ENCODE data around the gene CIDEB.

Gene CIDEB

GRCh38 chr14:24291446-24292117 is 16.2 kb downstream of the CIDEB start:
- no peak for DNase-seq (ENCODE audit: low read depth in 1 of 2, low spot score in 1 of 2)

GRCh38 chr14:24290746-24291145 is 17.0 kb downstream of the CIDEB start:
- no peak for DNase-seq (ENCODE audit: low read depth in 1 of 2, low spot score in 1 of 2)

GRCh38 chr14:24289649-24290280 is 18.0 kb downstream of the CIDEB start:
- no peak for DNase-seq (ENCODE audit: low read depth in 1 of 2, low spot score in 1 of 2)

GRCh38 chr14:24286996-24287395 is 20.8 kb downstream of the CIDEB start:
- DNase-seq (ENCODE audit: low read depth in 1 of 2, low spot score in 1 of 2) = no peak

- DNase-seq (ENCODE audit: low read depth in 1 of 2, low spot score in 1 of 2) = no peak
These were observed 22.4 kb downstream of the CIDEB start for GRCh38 chr14:24285351-24285750.

GRCh38 chr14:24284501-24285035 is 23.2 kb downstream of the CIDEB start:
- no peak for DNase-seq (ENCODE audit: low read depth in 1 of 2, low spot score in 1 of 2)

GRCh38 chr14:24283796-24284460 is 23.8 kb downstream of the CIDEB start:
- DNase-seq (ENCODE audit: low read depth in 1 of 2, low spot score in 1 of 2) = no peak

- DNase-seq (ENCODE audit: low read depth in 1 of 2, low spot score in 1 of 2) = no peak
These were observed 25.0 kb downstream of the CIDEB start for GRCh38 chr14:24282736-24283135.

- DNase-seq (ENCODE audit: low read depth in 1 of 2, low spot score in 1 of 2) = no peak
These were observed 26.1 kb downstream of the CIDEB start for GRCh38 chr14:24281636-24282035.

- no peak for DNase-seq (ENCODE audit: low read depth in 1 of 2, low spot score in 1 of 2)
These were observed 26.8 kb downstream of the CIDEB start for GRCh38 chr14:24280797-24281460.

GRCh38 chr14:24279301-24280186 is 28.2 kb downstream of the CIDEB start:
- peak in 1 of 2 donors; percentile 9 for DNase-seq (ENCODE audit: low read depth in 1 of 2, low spot score in 1 of 2)

GRCh38 chr14:24278424-24278823 is 29.4 kb downstream of the CIDEB start:
- DNase-seq (ENCODE audit: low read depth in 1 of 2, low spot score in 1 of 2) = no peak

- DNase-seq (ENCODE audit: low read depth in 1 of 2, low spot score in 1 of 2) = no peak
These were observed 30.0 kb downstream of the CIDEB start for GRCh38 chr14:24277606-24278321.

- no peak for DNase-seq (ENCODE audit: low read depth in 1 of 2, low spot score in 1 of 2)
These were observed 30.7 kb downstream of the CIDEB start for GRCh38 chr14:24277071-24277470.

GRCh38 chr14:24274101-24274543 is 33.7 kb downstream of the CIDEB start:
- DNase-seq (ENCODE audit: low read depth in 1 of 2, low spot score in 1 of 2) = peak in 1 of 2 donors; percentile 30

GRCh38 chr14:24273422-24273998 is 34.3 kb downstream of the CIDEB start:
- DNase-seq (ENCODE audit: low read depth in 1 of 2, low spot score in 1 of 2) = no peak

- no peak for DNase-seq (ENCODE audit: low read depth in 1 of 2, low spot score in 1 of 2)
These were observed 35.3 kb downstream of the CIDEB start for GRCh38 chr14:24272467-24272866.

GRCh38 chr14:24271834-24272263 is 35.9 kb downstream of the CIDEB start:
- no peak for DNase-seq (ENCODE audit: low read depth in 1 of 2, low spot score in 1 of 2)

- DNase-seq (ENCODE audit: low read depth in 1 of 2, low spot score in 1 of 2) = peak; percentile 80 to 88
These were observed 36.5 kb downstream of the CIDEB start, which contains the start of gene RABGGTA for GRCh38 chr14:24271134-24271833. Gene RABGGTA (minus strand): TSS chr14:24271597. CDS start chr14:24271115, 482 bp downstream.

Measured in activated T-helper 1 cell treated with anti-CD3 and anti-CD28 coated beads, Interleukin-2, amount 50 U/mL, for 16 hours (primary cell).